ENCODE results near the gene KIAA1958. TPM values are rescaled to one million over a fixed set of nuclear protein-coding genes. Genes with fewer than 3 reads are reported as not detected.
A peak's percentile ranks its signal among the peaks of the same experiment; 100 is the strongest.

Gene KIAA1958
- total RNA-seq, 1 donor from 2014 or later: 4.4 TPM

DNA sequence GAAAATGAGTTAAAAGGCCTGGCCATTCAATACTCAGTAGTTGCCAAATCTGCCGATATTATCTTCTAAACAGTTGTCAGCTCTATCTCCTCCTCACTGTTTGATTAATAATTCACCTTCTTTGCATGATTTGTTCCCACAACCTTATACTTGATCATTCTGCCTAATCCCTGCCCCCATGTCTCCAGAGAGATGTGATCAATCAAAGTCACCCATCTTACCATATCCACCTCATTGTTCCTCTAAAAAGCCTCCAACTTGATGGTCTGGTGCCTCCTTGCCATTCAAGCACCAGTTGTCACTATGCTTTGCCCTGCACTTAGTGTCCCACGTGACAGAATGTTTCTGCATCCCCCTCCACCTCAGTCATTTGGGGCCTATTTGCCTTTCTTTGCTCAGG, 41.3 kb downstream of the KIAA1958 start:
- Mint-ChIP-seq H3K27me3 (ENCODE audit: low read depth) (no peaks in the 10 kb centered on the region), H3K4me3 (ENCODE audit: unreplicated experiment) (no peak overlapping the region), H3K9me3 (ENCODE audit: low read depth) (no peaks in the 10 kb centered on the region), H3K27ac (ENCODE audit: unreplicated experiment) (no peak overlapping the region), H3K36me3 (ENCODE audit: low read depth) (no peaks in the 10 kb centered on the region), H3K4me1 (ENCODE audit: low read depth) (peaks cover 24% of the 10 kb centered on the region)
- DNase-seq (ENCODE audit: low spot score): no peak
- TF ChIP-seq, protein P1, sequence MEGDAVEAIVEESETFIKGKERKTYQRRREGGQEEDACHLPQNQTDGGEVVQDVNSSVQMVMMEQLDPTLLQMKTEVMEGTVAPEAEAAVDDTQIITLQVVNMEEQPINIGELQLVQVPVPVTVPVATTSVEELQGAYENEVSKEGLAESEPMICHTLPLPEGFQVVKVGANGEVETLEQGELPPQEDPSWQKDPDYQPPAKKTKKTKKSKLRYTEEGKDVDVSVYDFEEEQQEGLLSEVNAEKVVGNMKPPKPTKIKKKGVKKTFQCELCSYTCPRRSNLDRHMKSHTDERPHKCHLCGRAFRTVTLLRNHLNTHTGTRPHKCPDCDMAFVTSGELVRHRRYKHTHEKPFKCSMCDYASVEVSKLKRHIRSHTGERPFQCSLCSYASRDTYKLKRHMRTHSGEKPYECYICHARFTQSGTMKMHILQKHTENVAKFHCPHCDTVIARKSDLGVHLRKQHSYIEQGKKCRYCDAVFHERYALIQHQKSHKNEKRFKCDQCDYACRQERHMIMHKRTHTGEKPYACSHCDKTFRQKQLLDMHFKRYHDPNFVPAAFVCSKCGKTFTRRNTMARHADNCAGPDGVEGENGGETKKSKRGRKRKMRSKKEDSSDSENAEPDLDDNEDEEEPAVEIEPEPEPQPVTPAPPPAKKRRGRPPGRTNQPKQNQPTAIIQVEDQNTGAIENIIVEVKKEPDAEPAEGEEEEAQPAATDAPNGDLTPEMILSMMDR (IDR thresholded peaks at IDR 0.05): no peak

DNA sequence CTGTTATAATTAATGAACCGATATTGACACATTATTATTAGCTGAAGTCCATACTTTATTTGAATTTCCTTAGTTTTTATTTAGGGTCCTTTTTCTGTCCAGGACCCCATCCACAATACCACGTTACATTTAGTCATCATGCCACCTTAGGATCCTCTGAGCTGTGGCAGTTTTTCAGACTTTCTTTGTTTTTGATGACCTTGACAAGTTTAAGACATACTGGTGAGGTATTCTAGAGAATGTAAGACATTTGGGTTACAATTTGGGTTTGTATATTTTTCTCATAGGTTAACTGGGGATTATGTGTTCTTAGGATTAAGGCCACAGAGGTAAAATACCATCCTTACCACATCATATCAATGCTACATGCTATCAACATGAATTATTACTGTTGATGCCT, 42.7 kb downstream of the KIAA1958 start:
- no peak overlapping the region for H3K27ac Mint-ChIP-seq (ENCODE audit: unreplicated experiment)

DNA sequence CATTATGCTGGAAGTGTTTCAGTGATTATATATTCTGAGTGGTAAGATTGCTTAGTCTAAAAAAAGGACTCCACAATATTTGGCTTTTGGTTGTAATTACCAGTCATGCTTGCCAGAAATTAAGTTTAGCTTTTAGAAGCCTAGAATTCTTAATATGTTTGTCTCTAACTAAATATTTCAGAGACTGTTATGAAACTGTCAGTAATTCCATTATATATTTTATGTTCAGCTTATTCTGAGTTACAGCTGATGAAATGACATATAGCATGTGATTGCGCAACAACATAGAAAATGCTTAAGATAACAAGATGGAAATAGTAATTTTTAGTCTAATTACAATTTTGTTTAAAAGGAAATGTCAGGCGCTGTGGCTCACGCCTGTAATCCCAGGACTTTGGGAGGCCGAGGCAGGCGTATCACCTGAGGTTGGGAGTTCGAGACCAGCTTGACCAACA, 44.2 kb downstream of the KIAA1958 start:
- TF ChIP-seq, protein P1 (IDR thresholded peaks at IDR 0.05): no peak
- no peaks in the 10 kb centered on the region for H3K27me3 Mint-ChIP-seq (ENCODE audit: low read depth)
- peaks cover 39% of the 10 kb centered on the region for H3K4me1 Mint-ChIP-seq (ENCODE audit: low read depth)
- no peak for DNase-seq (ENCODE audit: low spot score)
- H3K27ac Mint-ChIP-seq (ENCODE audit: unreplicated experiment): no peak overlapping the region
- no peaks in the 10 kb centered on the region for H3K36me3 Mint-ChIP-seq (ENCODE audit: low read depth)
- no peaks in the 10 kb centered on the region for H3K9me3 Mint-ChIP-seq (ENCODE audit: low read depth)
- H3K4me3 Mint-ChIP-seq (ENCODE audit: unreplicated experiment): no peak overlapping the region

More for the DNA sequence above, 42.7 kb downstream of the KIAA1958 start:
- Mint-ChIP-seq H3K27me3 (ENCODE audit: low read depth) (no peaks in the 10 kb centered on the region), H3K4me3 (ENCODE audit: unreplicated experiment) (no peak overlapping the region), H3K4me1 (ENCODE audit: low read depth) (peaks cover 30% of the 10 kb centered on the region), H3K9me3 (ENCODE audit: low read depth) (no peaks in the 10 kb centered on the region), H3K36me3 (ENCODE audit: low read depth) (no peaks in the 10 kb centered on the region)
- DNase-seq (ENCODE audit: low spot score): no peak
- TF ChIP-seq, protein P1 (IDR thresholded peaks at IDR 0.05): no peak

GRCh38 chr9:112531666-112532282, 45.1 kb downstream of the KIAA1958 start:
- H3K9me3 Mint-ChIP-seq (ENCODE audit: low read depth): no peaks in the 10 kb centered on the region
- H3K4me3 Mint-ChIP-seq (ENCODE audit: unreplicated experiment): no peak overlapping the region
- H3K27ac Mint-ChIP-seq (ENCODE audit: unreplicated experiment): peak overlapping the region; percentile 67
- H3K27me3 Mint-ChIP-seq (ENCODE audit: low read depth): no peaks in the 10 kb centered on the region
- H3K36me3 Mint-ChIP-seq (ENCODE audit: low read depth): no peaks in the 10 kb centered on the region
- peaks cover 45% of the 10 kb centered on the region for H3K4me1 Mint-ChIP-seq (ENCODE audit: low read depth)
- no peak for DNase-seq (ENCODE audit: low spot score)
- TF ChIP-seq, protein P1 (IDR thresholded peaks at IDR 0.05): no peak

DNA sequence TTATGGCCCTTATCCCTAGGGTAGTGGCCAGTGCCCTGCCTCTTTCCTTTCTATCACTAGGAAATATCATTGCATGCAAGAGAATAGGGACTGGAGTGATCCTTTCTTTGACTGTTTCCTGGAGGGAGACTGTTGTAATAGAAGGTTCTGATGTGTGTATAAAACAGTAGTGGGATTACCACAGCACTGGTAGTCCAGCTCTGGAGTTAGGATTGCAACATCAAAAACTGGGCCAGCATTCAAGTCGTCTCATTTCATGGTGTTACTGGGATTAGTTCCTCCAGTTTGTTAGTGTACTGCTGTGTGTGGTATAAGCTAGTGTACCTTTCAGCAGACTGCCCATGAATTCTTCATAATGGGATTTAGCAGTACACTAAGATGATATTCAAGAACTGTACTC, 45.8 kb downstream of the KIAA1958 start:
- H3K9me3 Mint-ChIP-seq (ENCODE audit: low read depth): no peaks in the 10 kb centered on the region
- TF ChIP-seq, protein P1 (IDR thresholded peaks at IDR 0.05): no peak
- no peak for DNase-seq (ENCODE audit: low spot score)
- no peaks in the 10 kb centered on the region for H3K36me3 Mint-ChIP-seq (ENCODE audit: low read depth)
- no peak overlapping the region for H3K27ac Mint-ChIP-seq (ENCODE audit: unreplicated experiment)
- no peak overlapping the region for H3K4me3 Mint-ChIP-seq (ENCODE audit: unreplicated experiment)
- no peaks in the 10 kb centered on the region for H3K27me3 Mint-ChIP-seq (ENCODE audit: low read depth)
- H3K4me1 Mint-ChIP-seq (ENCODE audit: low read depth): peaks cover 39% of the 10 kb centered on the region
